GM13977 (cell line): Measurements from ENCODE around the gene GPATCH4.

Experiments used
- DNase-seq: peaks from one replicate; pipeline ENCODE4 v3.0.0; 2012; ENCODE audit warnings: low spot score
- CTCF ChIP-seq: IDR thresholded peaks from 2 replicates; pipeline ENCODE4 v1.5.1; 2012; ENCODE audit warnings: mild to moderate bottlenecking, control low read depth; ENCODE audit not compliant: insufficient read depth; ENCODE audit errors: extremely low read depth, missing control alignments
- in situ Hi-C: fragments of 300-500 bp; cut with MboI; formaldehyde crosslinking; loops from one replicate; pipeline ENCODE4 v1.12.0; 2022; ENCODE audit warnings: low sequenced_read_pairs, low pct_unique_long_range_greater_than_20kb, mixed read lengths, inconsistent platforms; ENCODE audit not compliant: unreplicated experiment

The GPATCH4 gene

GRCh38 chr1:156551066-156551643 lies 50.1 kb downstream of the GPATCH4 start:
- in situ Hi-C loops: no loop called here
- TF ChIP-seq CTCF: no peak
- DNase-seq: no peak

GRCh38 chr1:156550346-156550745 lies 50.9 kb downstream of the GPATCH4 start:
- DNase-seq: no peak
- TF ChIP-seq CTCF: no peak
- in situ Hi-C loops: no loop called here

- in situ Hi-C loops: no loop called here
- no peak for TF ChIP-seq CTCF
- DNase-seq: no peak
Measured at GRCh38 chr1:156549831-156550230, 51.4 kb downstream of the GPATCH4 start.

DNA sequence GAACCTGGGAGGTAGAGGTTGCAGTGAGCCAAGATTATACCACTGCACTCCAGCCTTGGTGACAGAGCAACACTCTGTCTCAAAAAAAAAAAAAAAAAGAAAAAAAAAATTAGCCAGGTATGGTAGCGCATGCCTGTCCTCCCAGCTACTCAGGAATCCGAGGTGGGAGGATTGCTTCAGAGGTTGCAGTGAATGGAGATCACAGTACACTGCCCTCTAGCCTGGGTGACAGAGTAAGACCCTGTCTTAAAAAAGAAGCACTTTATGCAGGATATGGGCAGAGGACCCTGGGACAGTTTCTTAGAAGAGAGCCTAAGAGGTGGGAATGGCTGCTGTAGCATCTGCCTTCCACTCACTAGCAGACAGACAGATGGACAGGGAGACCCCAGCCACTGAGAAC lies 51.9 kb downstream of the GPATCH4 start:
- in situ Hi-C loops: no loop called here
- DNase-seq: no peak
- no peak for TF ChIP-seq CTCF

GRCh38 chr1:156547982-156548381 lies 53.3 kb downstream of the GPATCH4 start:
- in situ Hi-C loops: no loop called here
- DNase-seq: no peak
- no peak for TF ChIP-seq CTCF

DNA sequence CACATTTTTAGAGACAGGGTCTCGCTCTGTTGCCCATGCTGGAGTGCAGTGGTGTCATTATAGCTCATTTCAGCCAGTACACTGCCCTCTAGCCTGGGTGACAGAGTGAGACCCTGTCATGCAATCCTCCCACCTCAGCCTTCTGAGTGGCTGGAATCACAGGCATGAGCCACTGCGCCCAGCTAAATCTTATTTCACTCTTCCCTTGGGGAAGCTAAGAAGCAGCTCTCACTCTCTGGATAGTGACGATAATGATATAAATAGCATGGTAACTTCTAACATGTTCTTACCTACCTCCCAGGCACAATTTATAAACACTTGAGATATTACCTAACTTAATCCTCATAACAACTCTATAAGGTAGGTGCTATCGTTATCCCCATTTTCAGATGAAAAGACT lies 53.8 kb downstream of the GPATCH4 start:
- no peak for DNase-seq
- in situ Hi-C loops: no loop called here
- no peak for TF ChIP-seq CTCF

DNA sequence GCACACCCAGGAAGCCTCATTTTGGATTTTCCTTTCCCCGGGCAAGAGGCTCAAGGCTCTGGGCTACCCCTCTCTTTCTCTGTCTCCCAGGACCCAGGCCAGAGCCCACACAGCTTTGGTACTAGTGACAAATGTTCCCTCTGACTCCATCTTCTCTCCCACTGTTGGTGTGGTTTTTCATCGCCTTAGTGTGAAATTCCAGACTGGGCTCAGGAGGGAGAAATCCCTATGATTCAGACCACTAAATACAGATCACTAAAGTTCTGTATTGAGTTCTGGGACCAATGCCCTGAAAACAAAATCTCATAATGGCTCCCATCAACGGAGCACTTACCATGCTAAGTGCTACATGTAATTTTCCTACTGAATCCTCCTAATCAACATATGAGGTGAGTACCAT lies 55.0 kb downstream of the GPATCH4 start:
- no peak for TF ChIP-seq CTCF
- in situ Hi-C loops: no loop called here
- DNase-seq: no peak
